Suprapubic skin (tissue), 3 donors: Measurements from ENCODE around the gene LRRC4C.

Experiments
- CTCF ChIP-seq, 2 donors: fragments of 200-600 bp in 1 of 2; fragments of 450-650 bp in 1 of 2; sonication (generic) in 1 of 2; IDR thresholded peaks; one replicate each; pipeline ENCODE4 v1.5.1; 2016 to 2019; ENCODE audit warnings: antibody characterized with exemption in 2 of 2, mild to moderate bottlenecking in 1 of 2, moderate library complexity in 1 of 2
- POLR2A ChIP-seq, 2 donors: fragments of 450-650 bp; IDR thresholded peaks; one replicate each; pipeline ENCODE4 v1.6.1; 2017; ENCODE audit warnings: antibody characterized with exemption in 2 of 2, mild to moderate bottlenecking in 2 of 2, moderate library complexity in 2 of 2

GRCh38 chr11:40302669-40303068 lies 1156.8 kb downstream of the LRRC4C start:
- TF ChIP-seq CTCF (IDR thresholded peaks at IDR 0.05) (no peak), POLR2A (IDR thresholded peaks at IDR 0.05) (no peak)
